Mammary epithelial cell (primary cell): ENCODE data around the gene THTPA.

ENCODE experiments used
- EZH2 ChIP-seq: IDR thresholded peaks from 2 replicates; pipeline ENCODE4 v1.6.1; 2012; ENCODE audit warnings: low read length, inconsistent platforms, borderline replicate concordance
- TF ChIP-seq, protein P1 (sequence below), 2 donors: IDR thresholded peaks in 1 of 2; conservative IDR thresholded peaks in 1 of 2; 2 replicates each; pipeline ENCODE4 v1.5.1; 2011 to 2012; ENCODE audit warnings: inconsistent platforms in 2 of 2, low read length in 2 of 2, mild to moderate bottlenecking in 2 of 2, control low read depth in 1 of 2, low read depth in 1 of 2; ENCODE audit not compliant: insufficient read depth in 1 of 2; ENCODE audit errors: extremely low read depth in 1 of 2

GRCh38 chr14:23559926-23560520 lies 4.0 kb downstream of the THTPA start:
- TF ChIP-seq, protein P1, sequence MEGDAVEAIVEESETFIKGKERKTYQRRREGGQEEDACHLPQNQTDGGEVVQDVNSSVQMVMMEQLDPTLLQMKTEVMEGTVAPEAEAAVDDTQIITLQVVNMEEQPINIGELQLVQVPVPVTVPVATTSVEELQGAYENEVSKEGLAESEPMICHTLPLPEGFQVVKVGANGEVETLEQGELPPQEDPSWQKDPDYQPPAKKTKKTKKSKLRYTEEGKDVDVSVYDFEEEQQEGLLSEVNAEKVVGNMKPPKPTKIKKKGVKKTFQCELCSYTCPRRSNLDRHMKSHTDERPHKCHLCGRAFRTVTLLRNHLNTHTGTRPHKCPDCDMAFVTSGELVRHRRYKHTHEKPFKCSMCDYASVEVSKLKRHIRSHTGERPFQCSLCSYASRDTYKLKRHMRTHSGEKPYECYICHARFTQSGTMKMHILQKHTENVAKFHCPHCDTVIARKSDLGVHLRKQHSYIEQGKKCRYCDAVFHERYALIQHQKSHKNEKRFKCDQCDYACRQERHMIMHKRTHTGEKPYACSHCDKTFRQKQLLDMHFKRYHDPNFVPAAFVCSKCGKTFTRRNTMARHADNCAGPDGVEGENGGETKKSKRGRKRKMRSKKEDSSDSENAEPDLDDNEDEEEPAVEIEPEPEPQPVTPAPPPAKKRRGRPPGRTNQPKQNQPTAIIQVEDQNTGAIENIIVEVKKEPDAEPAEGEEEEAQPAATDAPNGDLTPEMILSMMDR (conservative IDR thresholded peaks at IDR 0.05 in 1 of 2, IDR thresholded peaks at IDR 0.05 in 1 of 2; ENCODE audit: extremely low read depth in 1 of 2, insufficient read depth in 1 of 2, low read depth in 1 of 2, low read length in 2 of 2), result no peak
- no peak for TF ChIP-seq EZH2
